Ectodermal cell (in vitro differentiated cells): Measurements from ENCODE around the gene CCZ1. TPM values are rescaled to one million over a fixed set of nuclear protein-coding genes. Genes with fewer than 3 reads are reported as not detected.
"Not testable (repeated sequence)": the region's sequence is repeated elsewhere in the genome, so short reads cannot be mapped to it uniquely, and the experiment has no call there.

ENCODE experiments used
- H3K27ac ChIP-seq: 2 replicates; pipeline ENCODE4 v1.7.0; 2013; ENCODE audit warnings: mild to moderate bottlenecking, low read depth, low read length; ENCODE audit not compliant: insufficient read depth, poor library complexity, severe bottlenecking
- H3K27me3 ChIP-seq: 2 replicates; pipeline ENCODE4 v1.7.0; 2013; ENCODE audit warnings: mild to moderate bottlenecking, low read length; ENCODE audit not compliant: insufficient read depth, control insufficient read depth, poor library complexity, severe bottlenecking
- H3K36me3 ChIP-seq: one replicate; pipeline ENCODE4 v1.7.0; 2013; ENCODE audit warnings: low read length; ENCODE audit not compliant: control insufficient read depth, insufficient read depth
- H3K4me1 ChIP-seq: one replicate; pipeline ENCODE4 v1.7.0; 2013; ENCODE audit warnings: low read length; ENCODE audit not compliant: control insufficient read depth, insufficient read depth
- H3K4me3 ChIP-seq: 2 replicates; pipeline ENCODE4 v1.7.0; 2013; ENCODE audit warnings: low read depth, low read length, control low read depth; ENCODE audit not compliant: insufficient read depth
- H3K9me3 ChIP-seq: 2 replicates; pipeline ENCODE4 v1.7.0; 2013; ENCODE audit warnings: mild to moderate bottlenecking, low read length, moderate library complexity; ENCODE audit not compliant: control insufficient read depth
- WGBS, 2 experiments: methylation state at CpG; one replicate each; pipeline ENCODE4 v1.1.7; 2013; ENCODE audit warnings: missing lambda C conversion rate in 2 of 2; 5-methylcytosine and 5-hydroxymethylcytosine counted together
- polyA plus RNA-seq, 4 experiments: library from polyadenylated mRNA; stranded (reverse); fragments of 50-300 nt; gene quantifications; one replicate each; pipeline ENCODE4 v1.2.3, GENCODE V29; 2013

The CCZ1 gene
- polyA plus RNA-seq (2013, experiment 1 of 4) = 85.2 TPM
- 81.8 TPM for polyA plus RNA-seq (2013, experiment 2 of 4)
- 85.8 TPM for polyA plus RNA-seq (2013, experiment 3 of 4)
- polyA plus RNA-seq (2013, experiment 4 of 4) = 96.2 TPM

- Histone ChIP-seq H3K27ac (peak within 1 kb of the TSS; percentile 44), H3K4me3 (peak within 1 kb of the TSS; percentile 35)
- H3K4me1 ChIP-seq, H3K9me3 ChIP-seq, H3K36me3 ChIP-seq, H3K27me3 ChIP-seq: not testable (repeated sequence)
- 2% methylated on average over 13 to 17 of the region's 64 CpGs for WGBS, 2 experiments
Observed at GRCh38 chr7:5898480-5899224, at the start of gene CCZ1. CCZ1 (plus strand) TSS chr7:5898733; CDS start chr7:5898800, 67 bp downstream.

- WGBS, 2 experiments = 88% methylated on average over 8 of the region's 8 CpGs
- Histone ChIP-seq H3K4me1 (no peaks in the 10 kb centered on the region), H3K27ac (no peak overlapping the region), H3K27me3 (no peaks in the 10 kb centered on the region), H3K4me3 (no peak overlapping the region), H3K36me3 (no peaks in the 10 kb centered on the region), H3K9me3 (no peaks in the 10 kb centered on the region)
Observed at GRCh38 chr7:5850944-5851343, 47.6 kb upstream of the CCZ1 start.

- H3K27me3 ChIP-seq = no peaks in the 10 kb centered on the region
- 89% methylated on average over 8 of the region's 8 CpGs for WGBS, 2 experiments
- H3K36me3 ChIP-seq = no peaks in the 10 kb centered on the region
- no peaks in the 10 kb centered on the region for H3K9me3 ChIP-seq
- no peak overlapping the region for H3K4me3 ChIP-seq
- H3K4me1 ChIP-seq = no peaks in the 10 kb centered on the region
- no peak overlapping the region for H3K27ac ChIP-seq
Observed at GRCh38 chr7:5854738-5855137, 43.8 kb upstream of the CCZ1 start.

GRCh38 chr7:5857041-5857575 is 41.4 kb upstream of the CCZ1 start:
- WGBS, 2 experiments = 91 to 95% methylated on average over 13 of the region's 13 CpGs
- H3K27me3 ChIP-seq, H3K9me3 ChIP-seq, H3K4me3 ChIP-seq, H3K27ac ChIP-seq, H3K36me3 ChIP-seq, H3K4me1 ChIP-seq: not testable (repeated sequence)

- H3K27me3 ChIP-seq, H3K9me3 ChIP-seq, H3K36me3 ChIP-seq, H3K4me1 ChIP-seq, H3K27ac ChIP-seq, H3K4me3 ChIP-seq: not testable (repeated sequence)
- WGBS, 2 experiments = 91 to 95% methylated on average over 8 of the region's 8 CpGs
Observed at GRCh38 chr7:5858494-5858893, 40.0 kb upstream of the CCZ1 start.

GRCh38 chr7:5861281-5861680 is 37.3 kb upstream of the CCZ1 start:
- H3K4me3 ChIP-seq, H3K4me1 ChIP-seq, H3K9me3 ChIP-seq, H3K27me3 ChIP-seq, H3K36me3 ChIP-seq, H3K27ac ChIP-seq: not testable (repeated sequence)
- WGBS, 2 experiments = 94 to 95% methylated on average over 5 of the region's 5 CpGs

GRCh38 chr7:5862753-5863366 is 35.7 kb upstream of the CCZ1 start:
- WGBS, 2 experiments = 91 to 94% methylated on average over 3 to 4 of the region's 5 CpGs
- H3K4me3 ChIP-seq, H3K36me3 ChIP-seq, H3K9me3 ChIP-seq, H3K27ac ChIP-seq, H3K27me3 ChIP-seq, H3K4me1 ChIP-seq: not testable (repeated sequence)

- not testable (repeated sequence) for H3K27me3 ChIP-seq, H3K36me3 ChIP-seq, H3K27ac ChIP-seq, H3K4me3 ChIP-seq, H3K4me1 ChIP-seq, H3K9me3 ChIP-seq
- 85 to 88% methylated on average over 7 to 8 of the region's 9 CpGs for WGBS, 2 experiments
Observed at GRCh38 chr7:5865279-5865931, 33.1 kb upstream of the CCZ1 start.

GRCh38 chr7:5867060-5867459 is 31.5 kb upstream of the CCZ1 start:
- Histone ChIP-seq H3K4me3 (no peak overlapping the region), H3K27ac (no peak overlapping the region), H3K36me3 (no peaks in the 10 kb centered on the region), H3K4me1 (no peaks in the 10 kb centered on the region), H3K27me3 (no peaks in the 10 kb centered on the region), H3K9me3 (no peaks in the 10 kb centered on the region)
- WGBS, 2 experiments = 92 to 94% methylated on average over 6 of the region's 6 CpGs

GRCh38 chr7:5868928-5869341 is 29.6 kb upstream of the CCZ1 start:
- H3K9me3 ChIP-seq, H3K36me3 ChIP-seq, H3K4me3 ChIP-seq, H3K27ac ChIP-seq, H3K27me3 ChIP-seq, H3K4me1 ChIP-seq: not testable (repeated sequence)
- 89 to 90% methylated on average over 6 of the region's 6 CpGs for WGBS, 2 experiments
